SK-N-SH (cell line): ENCODE data around the gene MYH10. TPM values are rescaled to one million over a fixed set of nuclear protein-coding genes. Genes with fewer than 3 reads are reported as not detected.

ENCODE experiments used
- CTCF ChIA-PET: fragments of 300-600, 350-600 bp; formaldehyde crosslinking; extraction: SDS; loops from one replicate; lab custom pipeline; 2021; lab: Yijun Ruan, JAX
- POLR2A ChIA-PET: fragments of 350-600 bp; sonication (Branson Sonifier 250); formaldehyde crosslinking; extraction: SDS; loops from one replicate; lab custom pipeline; 2020; ENCODE audit warnings: antibody characterized with exemption, inconsistent platforms; lab: Yijun Ruan, JAX
- DNase-seq: peaks from one replicate; pipeline ENCODE4 v3.0.0; 2012
- H2AFZ ChIP-seq: fragments of 200-600 bp; sonication (generic); 2 replicates; pipeline ENCODE4 v1.8.1; 2016; ENCODE audit warnings: antibody characterized with exemption, mild to moderate bottlenecking, low read depth
- H3F3A ChIP-seq: fragments of 200-600 bp; sonication (generic); replicated peaks from 2 replicates; pipeline ENCODE3; 2016; ENCODE audit warnings: antibody characterized with exemption, mild to moderate bottlenecking; ENCODE audit not compliant: insufficient read depth
- H3K27ac ChIP-seq, 2 experiments: fragments of 200-500 bp in 1 of 2; fragments of 200-600 bp in 1 of 2; sonication (Bioruptor generic) in 1 of 2; sonication (generic), shearing (Covaris generic) in 1 of 2; 2 replicates each; pipeline versions ENCODE4 v1.5.1 to v1.6.1; 2014 to 2016; ENCODE audit warnings: low read depth in 2 of 2, inconsistent platforms in 1 of 2, low read length in 1 of 2, mild to moderate bottlenecking in 1 of 2, mixed read lengths in 1 of 2
- H3K27me3 ChIP-seq: fragments of 200-600 bp; sonication (generic), shearing (Covaris generic); 2 replicates; pipeline ENCODE4 v1.6.1; 2016; ENCODE audit warnings: mixed run types; ENCODE audit not compliant: insufficient read depth
- H3K36me3 ChIP-seq, 2 experiments: fragments of 200-500 bp in 1 of 2; fragments of 200-600 bp in 1 of 2; sonication (Bioruptor generic) in 1 of 2; sonication (generic) in 1 of 2; replicated peaks in 1 of 2; 2 replicates each; pipeline versions ENCODE3 to v1.5.1; 2014 to 2016; ENCODE audit warnings: low read length in 1 of 2, mild to moderate bottlenecking in 1 of 2; ENCODE audit not compliant: insufficient read depth in 2 of 2, control insufficient read depth in 1 of 2
- H3K4me1 ChIP-seq, 2 experiments: fragments of 200-500 bp in 1 of 2; fragments of 200-600 bp in 1 of 2; sonication (Bioruptor generic) in 1 of 2; sonication (generic), shearing (Covaris generic) in 1 of 2; 2 replicates each; pipeline versions ENCODE4 v1.5.1 to v1.6.1; 2014 to 2016; ENCODE audit warnings: low read depth in 1 of 2, low read length in 1 of 2, mixed run types in 1 of 2; ENCODE audit not compliant: insufficient read depth in 2 of 2, control insufficient read depth in 1 of 2
- H3K4me2 ChIP-seq: fragments of 200-600 bp; sonication (generic), shearing (Covaris generic); 2 replicates; pipeline ENCODE4 v1.6.1; 2017; ENCODE audit warnings: mixed run types
- H3K4me3 ChIP-seq, 2 experiments: fragments of 200-500 bp in 1 of 2; fragments of 200-600 bp in 1 of 2; sonication (Bioruptor generic) in 1 of 2; sonication (generic), shearing (Covaris generic) in 1 of 2; 2 replicates each; pipeline versions ENCODE4 v1.5.1 to v1.8.1; 2014 to 2016; ENCODE audit warnings: low read depth in 2 of 2, inconsistent platforms in 1 of 2, low read length in 1 of 2, mild to moderate bottlenecking in 1 of 2, mixed read lengths in 1 of 2, moderate library complexity in 1 of 2
- H3K79me2 ChIP-seq: fragments of 200-600 bp; sonication (generic); 2 replicates; pipeline ENCODE4 v1.8.1; 2017; ENCODE audit warnings: mild to moderate bottlenecking; ENCODE audit not compliant: insufficient read depth
- H3K9ac ChIP-seq: fragments of 200-600 bp; sonication (generic); 2 replicates; pipeline ENCODE4 v1.6.1; 2017; ENCODE audit warnings: mixed run types
- H3K9me2 ChIP-seq: fragments of 200-600 bp; sonication (generic); 2 replicates; pipeline ENCODE4 v1.6.1; 2017; ENCODE audit warnings: mixed run types
- H3K9me3 ChIP-seq: fragments of 200-600 bp; sonication (generic); 2 replicates; pipeline ENCODE4 v1.6.1; 2017; ENCODE audit warnings: mixed run types, mild to moderate bottlenecking, moderate library complexity
- H4K20me1 ChIP-seq: fragments of 200-600 bp; sonication (generic); 2 replicates; pipeline ENCODE4 v1.6.1; 2017; ENCODE audit warnings: mild to moderate bottlenecking, mixed run types; ENCODE audit not compliant: insufficient read depth
- CHD2 ChIP-seq: fragments of 150-350 bp; IDR thresholded peaks from 2 replicates; pipeline ENCODE4 v1.6.1; 2018; ENCODE audit warnings: low read length; ENCODE audit not compliant: partially characterized antibody
- CTCF ChIP-seq: fragments of 200-600 bp; sonication (generic); IDR thresholded peaks from 2 replicates; pipeline ENCODE4 v1.6.1; 2017; ENCODE audit warnings: antibody characterized with exemption, mild to moderate bottlenecking, moderate library complexity
- ELF1 ChIP-seq: IDR thresholded peaks from 2 replicates; pipeline ENCODE4 v1.4.0; 2012
- FOXJ3 ChIP-seq: sonication (generic); formaldehyde crosslinking; IDR thresholded peaks from 2 replicates; pipeline ENCODE4 v1.5.1; 2020; ENCODE audit warnings: mild to moderate bottlenecking, missing genetic modification reagents
- GATA2 ChIP-seq: sonication (generic); formaldehyde crosslinking; IDR thresholded peaks from 2 replicates; pipeline ENCODE4 v1.5.0; 2020; ENCODE audit warnings: mild to moderate bottlenecking, missing genetic modification reagents
- IRF3 ChIP-seq: fragments of 150-350 bp; IDR thresholded peaks from 2 replicates; pipeline ENCODE4 v1.6.1; 2016; ENCODE audit warnings: mild to moderate bottlenecking, low read depth, low read length
- JUND ChIP-seq: IDR thresholded peaks from 2 replicates; pipeline ENCODE4 v1.4.0; 2012
- NFIC ChIP-seq: IDR thresholded peaks from 2 replicates; pipeline ENCODE4 v1.4.0; 2012; ENCODE audit warnings: borderline replicate concordance
- NRF1 ChIP-seq: IDR thresholded peaks from 2 replicates; pipeline ENCODE4 v1.6.1; 2012; ENCODE audit warnings: low read depth, mild to moderate bottlenecking, low read length
- POLR2AphosphoS5 ChIP-seq: IDR thresholded peaks from 2 replicates; pipeline ENCODE4 v1.6.1; 2012; ENCODE audit warnings: low read depth, low read length
- RCOR1 ChIP-seq: fragments of 150-350 bp; IDR thresholded peaks from 2 replicates; pipeline ENCODE4 v1.6.1; 2017; ENCODE audit warnings: antibody characterized with exemption, low read length
- REST ChIP-seq: IDR thresholded peaks from 2 replicates; pipeline ENCODE4 v1.6.1; 2012; ENCODE audit warnings: mild to moderate bottlenecking, low read depth, low read length, moderate library complexity
- RFX5 ChIP-seq: IDR thresholded peaks from 2 replicates; pipeline ENCODE4 v1.6.1; 2012; ENCODE audit warnings: mild to moderate bottlenecking, improper control_type of control experiment, low read length
- RXRA ChIP-seq: IDR thresholded peaks from 2 replicates; pipeline ENCODE4 v1.4.0; 2012; ENCODE audit warnings: low read depth, mild to moderate bottlenecking, borderline replicate concordance
- SIN3A ChIP-seq: IDR thresholded peaks from 2 replicates; pipeline ENCODE4 v1.6.1; 2012; ENCODE audit warnings: low read depth, mild to moderate bottlenecking, low read length, moderate library complexity, borderline replicate concordance
- TAF1 ChIP-seq: IDR thresholded peaks from 2 replicates; pipeline ENCODE4 v1.6.1; 2012; ENCODE audit warnings: low read depth, mild to moderate bottlenecking, low read length, moderate library complexity, borderline replicate concordance
- TCF12 ChIP-seq: IDR thresholded peaks from 2 replicates; pipeline ENCODE4 v1.4.0; 2012
- YY1 ChIP-seq: IDR thresholded peaks from 2 replicates; pipeline ENCODE4 v1.4.0; 2012; ENCODE audit warnings: low read depth, mild to moderate bottlenecking
- ZBTB33 ChIP-seq: IDR thresholded peaks from 2 replicates; pipeline ENCODE4 v1.4.0; 2012; ENCODE audit warnings: low read depth, borderline replicate concordance
- WGBS: methylation state at CpG from one replicate; pipeline ENCODE4 v1.1.6; 2017; ENCODE audit warnings: low lambda C conversion rate; 5-methylcytosine and 5-hydroxymethylcytosine counted together
- polyA plus RNA-seq, 3 experiments: library from polyadenylated mRNA; depleted of rRNA; stranded (reverse); fragments of >200 nt; gene quantifications; 2 replicates each; pipeline ENCODE4 v1.2.3, GENCODE V29; 2012
- TF ChIP-seq, protein P1 (sequence below): IDR thresholded peaks from 2 replicates; pipeline ENCODE4 v1.4.0; 2012; ENCODE audit warnings: low read depth, borderline replicate concordance
- TF ChIP-seq, protein P2 (sequence below): IDR thresholded peaks from 2 replicates; pipeline ENCODE4; 2012

MYH10 gene
- polyA plus RNA-seq, 1 of the 3 experiments (the other 2 are of a cell fraction): 64.2 TPM

DNA sequence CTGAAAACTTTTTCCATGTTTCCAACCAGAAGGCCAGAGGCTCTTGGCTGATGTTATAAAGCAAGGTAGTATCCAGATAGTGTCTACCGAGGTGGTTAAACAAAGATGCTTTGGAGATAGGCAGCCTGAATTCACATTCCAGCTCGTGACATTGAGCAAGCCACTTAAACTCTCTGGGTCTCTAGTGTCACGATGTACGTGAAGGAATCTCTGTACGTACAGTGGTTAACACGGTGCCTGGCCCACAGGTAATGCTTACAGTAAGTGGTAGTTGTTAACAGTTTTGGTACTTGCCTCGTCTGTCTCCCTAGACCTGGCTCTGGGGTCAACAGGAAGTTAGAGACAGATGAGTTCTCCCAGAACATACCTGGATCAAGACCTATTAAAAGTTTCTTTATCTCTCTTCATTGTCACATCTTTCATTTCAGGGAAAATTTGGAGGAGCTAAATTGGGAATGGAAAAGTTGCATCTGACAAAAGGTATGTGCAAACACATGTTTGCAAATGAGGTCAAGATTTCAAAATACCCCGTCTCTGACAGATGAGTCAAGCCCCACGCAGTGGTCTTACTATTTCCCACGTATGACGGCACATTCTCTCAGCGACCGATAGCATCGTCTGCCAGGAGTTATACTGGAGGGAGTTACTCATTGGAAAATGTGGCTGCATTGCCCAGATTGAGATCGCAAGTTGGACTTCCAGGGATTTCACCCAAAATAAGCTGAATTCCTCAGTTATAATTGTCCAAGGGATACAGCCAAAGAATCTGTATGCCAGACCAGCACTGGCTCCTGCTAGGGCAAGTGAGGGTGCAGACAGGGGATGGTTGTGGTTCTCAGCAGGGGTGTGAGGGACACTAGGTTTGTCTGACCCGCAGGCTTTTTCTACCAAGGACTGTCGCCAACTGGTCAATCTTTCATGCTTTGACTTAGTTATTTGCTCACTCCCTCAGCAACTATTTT, 18.9 kb upstream of the MYH10 start:
- Histone ChIP-seq H3K36me3 (no peaks in the 10 kb centered on the region), H3F3A (peaks cover 7% of the 10 kb centered on the region), H4K20me1 (no peaks in the 10 kb centered on the region), H3K4me2 (peak overlapping the region; percentile 39), H3K79me2 (no peaks in the 10 kb centered on the region), H3K27me3 (no peaks in the 10 kb centered on the region), H3K9ac (peak overlapping the region; percentile 8; the same call in 1 of the 2 replicates), H3K27ac (peak overlapping the region in 1 of 2 experiments; percentile 76; a peak in 2 of 4 replicates), H3K4me3 (no peak overlapping the region), H3K4me1 (no peaks in the 10 kb centered on the region), H3K9me3 (no peaks in the 10 kb centered on the region), H3K9me2 (no peaks in the 10 kb centered on the region), H2AFZ (no peak overlapping the region)
- CTCF ChIA-PET: interaction anchor here (0.8 to 1.5 kb wide), 6 partner anchors 8 to 31 kb away, joined by 3 to 7 read pairs (median 3); no protein-coding TSS in a partner anchor
- POLR2A ChIA-PET: interaction anchor here (0.8 kb wide), 1 partner anchor 21 kb away, joined by 3 read pairs; no protein-coding TSS in a partner anchor
- no peak for DNase-seq
- 59% methylated on average over 17 of the region's 17 CpGs for WGBS
- TF ChIP-seq IRF3 (no peak), TCF12 (peak; percentile 56; the same call in 1 of the 2 replicates), FOXJ3 (CRISPR knock-in tag) (no peak), NRF1 (no peak), POLR2AphosphoS5 (no peak), CHD2 (no peak), SIN3A (no peak), TAF1 (no peak), RCOR1 (no peak), ELF1 (no peak), JUND (peak; percentile 44; the same call in 1 of the 2 replicates), GATA2 (CRISPR knock-in tag) (no peak), RXRA (no peak), RFX5 (no peak), CTCF (no peak), NFIC (no peak), YY1 (no peak), REST (no peak), ZBTB33 (no peak)
- TF ChIP-seq, protein P1, sequence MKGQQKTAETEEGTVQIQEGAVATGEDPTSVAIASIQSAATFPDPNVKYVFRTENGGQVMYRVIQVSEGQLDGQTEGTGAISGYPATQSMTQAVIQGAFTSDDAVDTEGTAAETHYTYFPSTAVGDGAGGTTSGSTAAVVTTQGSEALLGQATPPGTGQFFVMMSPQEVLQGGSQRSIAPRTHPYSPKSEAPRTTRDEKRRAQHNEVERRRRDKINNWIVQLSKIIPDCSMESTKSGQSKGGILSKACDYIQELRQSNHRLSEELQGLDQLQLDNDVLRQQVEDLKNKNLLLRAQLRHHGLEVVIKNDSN: no peak
- TF ChIP-seq, protein P2, sequence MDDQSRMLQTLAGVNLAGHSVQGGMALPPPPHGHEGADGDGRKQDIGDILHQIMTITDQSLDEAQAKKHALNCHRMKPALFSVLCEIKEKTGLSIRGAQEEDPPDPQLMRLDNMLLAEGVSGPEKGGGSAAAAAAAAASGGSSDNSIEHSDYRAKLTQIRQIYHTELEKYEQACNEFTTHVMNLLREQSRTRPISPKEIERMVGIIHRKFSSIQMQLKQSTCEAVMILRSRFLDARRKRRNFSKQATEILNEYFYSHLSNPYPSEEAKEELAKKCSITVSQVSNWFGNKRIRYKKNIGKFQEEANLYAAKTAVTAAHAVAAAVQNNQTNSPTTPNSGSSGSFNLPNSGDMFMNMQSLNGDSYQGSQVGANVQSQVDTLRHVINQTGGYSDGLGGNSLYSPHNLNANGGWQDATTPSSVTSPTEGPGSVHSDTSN: 0 out of 2 replicates have a peak, but pooled peaks have one; percentile 12
